GM12872 (cell line): ENCODE results near the gene STK35.

Experiments
- TF ChIP-seq, protein P1 (sequence below): IDR thresholded peaks from 3 replicates; pipeline ENCODE4 v1.5.1; 2011; ENCODE audit warnings: low read depth, mild to moderate bottlenecking, low read length, moderate library complexity; ENCODE audit not compliant: insufficient read depth

Gene STK35

DNA sequence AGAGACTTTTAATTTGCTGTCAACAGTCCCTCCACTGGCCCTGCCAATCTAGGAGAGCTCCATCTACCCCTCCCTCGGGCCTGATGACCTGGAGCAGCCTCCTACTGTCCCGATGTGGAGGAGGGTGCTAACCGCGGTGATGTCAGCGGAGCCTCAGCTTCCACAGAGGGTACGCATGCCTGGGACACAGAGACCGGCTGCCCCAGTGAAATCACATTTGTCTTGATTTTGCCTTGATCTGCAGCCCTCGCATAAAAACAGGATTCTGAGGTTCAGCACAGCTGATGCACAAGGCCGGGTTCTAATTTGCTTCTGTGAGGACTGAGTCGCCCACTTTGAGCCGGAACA lies 77.6 kb downstream of the STK35 start:
- TF ChIP-seq, protein P1, sequence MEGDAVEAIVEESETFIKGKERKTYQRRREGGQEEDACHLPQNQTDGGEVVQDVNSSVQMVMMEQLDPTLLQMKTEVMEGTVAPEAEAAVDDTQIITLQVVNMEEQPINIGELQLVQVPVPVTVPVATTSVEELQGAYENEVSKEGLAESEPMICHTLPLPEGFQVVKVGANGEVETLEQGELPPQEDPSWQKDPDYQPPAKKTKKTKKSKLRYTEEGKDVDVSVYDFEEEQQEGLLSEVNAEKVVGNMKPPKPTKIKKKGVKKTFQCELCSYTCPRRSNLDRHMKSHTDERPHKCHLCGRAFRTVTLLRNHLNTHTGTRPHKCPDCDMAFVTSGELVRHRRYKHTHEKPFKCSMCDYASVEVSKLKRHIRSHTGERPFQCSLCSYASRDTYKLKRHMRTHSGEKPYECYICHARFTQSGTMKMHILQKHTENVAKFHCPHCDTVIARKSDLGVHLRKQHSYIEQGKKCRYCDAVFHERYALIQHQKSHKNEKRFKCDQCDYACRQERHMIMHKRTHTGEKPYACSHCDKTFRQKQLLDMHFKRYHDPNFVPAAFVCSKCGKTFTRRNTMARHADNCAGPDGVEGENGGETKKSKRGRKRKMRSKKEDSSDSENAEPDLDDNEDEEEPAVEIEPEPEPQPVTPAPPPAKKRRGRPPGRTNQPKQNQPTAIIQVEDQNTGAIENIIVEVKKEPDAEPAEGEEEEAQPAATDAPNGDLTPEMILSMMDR, result no peak

DNA sequence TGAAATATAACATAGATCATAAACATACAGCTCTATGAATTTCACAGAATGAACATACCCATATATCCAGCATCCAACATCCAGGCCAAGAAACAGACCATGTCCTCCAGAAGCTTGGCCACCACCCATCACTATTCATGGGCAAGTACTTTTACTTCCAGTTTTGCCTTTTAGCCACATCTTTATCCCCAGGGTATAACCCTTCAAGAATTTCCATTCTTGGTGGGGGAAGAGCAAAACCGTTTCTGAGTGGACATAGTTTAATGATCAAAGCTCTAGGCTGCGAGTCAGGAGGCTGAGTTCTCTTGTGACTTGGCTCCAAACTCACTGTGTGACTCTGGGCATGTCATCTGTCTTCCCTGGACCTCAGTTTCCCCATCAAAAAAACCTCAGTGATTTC lies 78.3 kb downstream of the STK35 start:
- TF ChIP-seq, protein P1, result no peak

DNA sequence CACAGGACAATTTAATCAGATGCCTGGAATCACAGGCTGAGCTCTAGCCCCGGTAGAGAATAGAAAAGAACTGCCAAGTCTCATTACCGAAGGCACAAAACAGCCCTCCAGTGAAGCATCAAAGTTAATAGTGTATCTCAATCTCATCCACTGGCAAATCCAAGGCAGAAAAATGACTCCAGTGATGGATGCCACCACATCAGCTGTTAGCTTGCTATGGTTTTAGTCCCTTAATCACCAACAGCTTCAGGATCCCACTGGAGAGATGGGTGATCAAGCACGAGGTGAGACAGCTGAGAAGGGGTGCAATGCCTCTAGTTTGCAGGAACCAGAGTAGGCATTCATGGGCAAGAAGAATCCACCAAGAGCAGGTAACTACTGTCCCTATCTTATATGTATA lies 81.8 kb downstream of the STK35 start:
- TF ChIP-seq, protein P1, result no peak

DNA sequence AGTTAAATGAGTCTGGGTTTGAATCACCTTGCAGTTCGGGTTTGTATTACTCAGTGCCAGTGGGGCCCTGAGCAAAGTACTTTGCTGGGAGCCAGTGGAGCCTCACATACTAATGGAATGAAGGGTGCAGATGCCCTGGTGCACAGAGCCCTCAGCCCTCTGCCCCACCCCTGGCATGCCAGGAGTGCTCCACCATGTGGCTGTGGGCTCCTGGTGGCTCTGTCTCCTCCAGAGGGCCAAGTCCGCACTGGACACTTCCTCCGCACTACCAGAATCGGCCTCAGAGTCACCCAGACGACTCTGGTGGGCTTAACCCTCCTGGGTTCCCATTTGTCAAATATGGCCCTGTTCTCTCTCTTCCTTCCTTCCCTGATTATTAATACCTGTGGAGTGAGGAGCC lies 94.0 kb downstream of the STK35 start:
- TF ChIP-seq, protein P1, result no peak

DNA sequence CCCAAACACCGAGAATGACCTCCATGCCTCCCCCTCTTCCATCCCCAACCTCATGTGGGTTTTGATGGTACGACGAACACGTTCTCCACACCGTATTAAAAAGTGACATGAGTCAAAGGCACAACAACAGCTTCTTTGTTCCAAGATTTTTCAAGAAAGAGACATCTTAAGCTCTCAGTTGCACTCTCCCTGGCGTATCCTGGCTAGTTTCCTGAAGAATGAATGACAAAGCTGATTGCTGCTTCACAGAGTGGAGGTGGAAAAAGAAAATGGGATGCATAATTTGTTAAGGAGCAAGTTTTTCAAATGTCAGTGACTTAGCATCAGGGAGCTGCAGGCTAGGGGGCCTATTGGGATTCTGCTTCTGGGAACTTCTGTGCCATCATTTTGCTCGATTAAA lies 95.5 kb downstream of the STK35 start:
- TF ChIP-seq, protein P1, result no peak
